TTC549 (cell line): ENCODE data around the gene DYRK3.

Source experiments
- FAIRE-seq: peaks from 2 replicates; lab custom pipeline; 2012; peaks lifted over from hg19 to GRCh38; lab: Jason Lieb, UNC

The DYRK3 gene

GRCh38 chr1:206684003-206684402, 48.7 kb downstream of the DYRK3 start:
- FAIRE-seq: no peak

DNA sequence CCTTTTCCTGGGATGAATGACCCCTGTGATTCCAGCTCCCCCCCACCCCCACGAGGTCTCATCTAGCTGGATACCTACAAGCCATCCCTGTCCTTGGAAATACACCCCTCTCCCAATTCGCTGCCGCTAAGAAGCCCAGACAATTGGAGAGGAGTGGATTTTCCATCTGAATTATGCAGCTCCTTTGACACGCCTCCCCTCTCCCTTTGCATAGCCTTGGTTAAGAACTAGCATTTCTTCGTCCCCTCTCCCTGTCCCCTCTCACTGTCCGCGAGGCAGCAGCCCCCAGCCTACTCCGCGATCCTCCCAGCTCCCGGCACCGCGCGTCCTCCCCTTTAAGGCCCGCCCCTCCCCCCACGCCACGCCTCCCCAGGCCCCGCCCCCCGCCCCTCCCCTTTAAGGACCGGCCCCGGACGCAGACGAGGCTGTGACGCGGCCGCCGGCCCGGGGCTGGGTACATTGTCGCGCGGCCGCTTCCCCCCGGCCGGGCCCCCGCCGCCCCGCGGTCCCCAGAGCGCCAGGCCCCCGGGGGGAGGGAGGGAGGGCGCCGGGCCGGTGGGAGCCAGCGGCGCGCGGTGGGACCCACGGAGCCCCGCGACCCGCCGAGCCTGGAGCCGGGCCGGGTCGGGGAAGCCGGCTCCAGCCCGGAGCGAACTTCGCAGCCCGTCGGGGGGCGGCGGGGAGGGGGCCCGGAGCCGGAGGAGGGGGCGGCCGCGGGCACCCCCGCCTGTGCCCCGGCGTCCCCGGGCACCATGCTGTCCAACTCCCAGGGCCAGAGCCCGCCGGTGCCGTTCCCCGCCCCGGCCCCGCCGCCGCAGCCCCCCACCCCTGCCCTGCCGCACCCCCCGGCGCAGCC, 49.4 kb downstream of the DYRK3 start, which contains the start of gene MAPKAPK2:
Gene MAPKAPK2 (plus strand): TSS at position 428 of the 856 bp plus-strand sequence. CDS start 325 bp downstream, at position 753.
- FAIRE-seq: no peak

DNA sequence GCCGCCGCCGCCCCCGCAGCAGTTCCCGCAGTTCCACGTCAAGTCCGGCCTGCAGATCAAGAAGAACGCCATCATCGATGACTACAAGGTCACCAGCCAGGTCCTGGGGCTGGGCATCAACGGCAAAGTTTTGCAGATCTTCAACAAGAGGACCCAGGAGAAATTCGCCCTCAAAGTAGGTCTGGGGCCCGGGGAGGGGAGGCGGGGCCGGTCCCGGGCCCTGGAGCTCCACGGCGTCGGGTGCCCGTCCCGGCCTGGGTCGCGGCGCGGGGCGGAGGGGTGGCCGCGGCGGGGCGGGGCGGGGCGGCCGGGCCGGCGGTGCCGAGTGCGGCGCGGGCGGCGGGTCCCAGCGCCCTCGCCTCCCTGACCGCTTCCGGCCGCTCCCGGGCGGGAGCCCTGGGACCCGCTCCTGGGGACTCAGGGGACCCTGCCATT, 50.0 kb downstream of the DYRK3 start:
- FAIRE-seq: no peak

DNA sequence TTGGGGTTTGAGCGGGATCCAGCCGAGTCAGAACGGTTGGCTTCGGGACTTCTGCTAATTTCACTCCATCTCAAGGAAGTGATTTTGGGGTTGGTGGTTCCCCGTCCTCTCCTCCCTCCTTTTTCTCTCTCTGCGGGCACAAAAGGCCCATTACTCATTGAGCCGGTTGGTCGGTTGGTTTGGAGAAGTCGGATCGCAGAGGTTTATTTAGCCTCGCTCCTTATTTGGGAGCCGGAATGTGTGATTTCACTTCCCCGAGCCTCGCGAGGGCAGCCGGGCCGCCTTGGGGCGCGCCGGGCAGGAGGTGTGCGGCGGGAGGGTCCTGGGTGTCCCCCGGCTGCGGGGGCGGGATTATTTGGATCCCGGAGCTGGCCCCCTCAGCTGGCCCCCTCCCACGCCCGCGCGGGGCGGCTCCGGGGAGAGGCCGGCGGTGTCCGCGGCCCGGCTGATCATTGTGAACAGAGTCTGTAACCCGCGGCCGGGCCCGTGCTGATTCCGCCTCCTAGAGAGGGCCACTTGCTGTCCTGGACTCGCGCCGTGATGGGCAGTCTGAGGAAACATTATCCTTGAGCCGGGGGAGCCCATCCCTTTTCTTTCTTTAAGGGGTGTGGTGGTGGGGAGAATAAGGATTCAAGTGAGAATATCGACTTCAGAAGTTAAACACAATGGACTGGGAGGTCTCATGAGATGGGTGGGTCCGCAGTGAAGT, 50.6 kb downstream of the DYRK3 start:
- FAIRE-seq: no peak

GRCh38 chr1:206686478-206687249, 51.3 kb downstream of the DYRK3 start:
- no peak for FAIRE-seq

DNA sequence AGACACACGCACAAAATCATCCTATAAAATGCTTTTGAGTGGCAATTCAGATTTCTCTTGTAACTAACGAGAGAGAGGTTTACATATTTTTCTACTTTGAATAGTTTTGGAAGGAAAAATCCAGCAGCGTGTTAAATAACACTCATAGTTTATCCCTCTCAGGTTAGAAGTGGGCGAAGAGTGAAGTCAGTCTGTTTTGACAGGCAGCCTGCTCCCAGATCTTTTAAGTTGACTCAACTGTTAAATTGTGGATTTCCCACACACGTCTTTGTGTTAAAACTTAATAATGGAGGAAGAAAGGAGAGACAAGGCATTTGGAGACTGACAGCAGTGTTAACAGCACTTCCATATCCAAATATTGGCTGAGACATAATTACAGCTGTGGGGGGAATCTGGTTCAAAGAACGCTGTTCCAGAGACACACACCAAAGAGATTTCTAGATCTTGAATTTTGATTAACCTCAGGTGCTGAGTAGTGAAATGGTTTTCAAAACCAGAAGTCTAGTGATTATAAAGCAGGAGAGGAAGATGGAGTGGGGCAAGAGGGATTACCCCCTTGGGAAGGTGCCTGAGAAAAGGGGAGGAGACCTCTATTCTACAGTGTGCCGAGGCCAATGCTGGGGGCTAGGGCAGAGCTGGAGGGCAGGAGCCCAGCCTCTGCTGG, 52.0 kb downstream of the DYRK3 start:
- no peak for FAIRE-seq

DNA sequence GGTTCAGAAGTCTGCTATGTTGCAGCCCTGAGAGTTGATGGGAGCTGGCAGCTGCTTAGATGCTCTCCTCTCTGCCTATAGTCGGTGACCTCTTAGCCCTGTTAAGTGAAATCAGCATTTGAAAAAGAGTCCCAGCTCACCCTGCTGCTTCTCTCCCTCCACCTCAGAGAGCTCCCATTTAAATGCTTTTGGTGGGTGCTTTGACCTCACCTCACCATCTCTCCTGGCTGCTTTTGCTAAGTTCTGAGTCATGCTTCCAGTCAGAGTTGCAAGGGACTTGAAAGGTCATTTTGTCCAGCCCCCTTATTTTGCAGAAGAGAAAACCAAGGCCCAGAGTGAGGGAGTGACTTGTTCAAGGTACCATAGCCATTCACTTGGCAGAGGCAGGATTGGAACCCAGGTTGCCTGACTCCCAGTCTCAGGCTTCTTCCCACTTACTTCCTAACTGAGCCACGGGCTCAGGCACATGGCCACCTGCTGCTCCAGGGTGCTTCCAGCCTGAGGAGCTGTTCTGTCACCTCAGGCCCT, 52.6 kb downstream of the DYRK3 start:
- FAIRE-seq: no peak

DNA sequence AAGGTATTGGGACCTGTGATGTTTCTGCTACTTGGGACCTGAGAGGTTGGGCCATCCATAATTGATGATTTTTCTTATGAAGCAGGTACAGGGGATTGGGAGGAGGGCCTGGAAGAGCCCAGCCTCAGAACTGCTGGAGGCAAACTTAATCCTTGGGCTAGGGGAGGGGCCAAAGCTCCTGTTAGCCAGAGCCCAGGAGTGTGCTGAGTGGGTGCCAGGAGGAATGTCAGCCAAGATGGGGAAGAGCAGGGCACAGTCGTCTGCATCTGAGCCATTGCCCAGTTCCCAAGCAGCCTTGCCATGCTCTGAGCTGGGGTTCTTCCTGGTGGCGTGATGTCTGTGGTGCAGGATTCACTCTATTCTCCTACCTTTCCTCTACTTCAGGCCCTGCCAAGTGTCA, 55.2 kb downstream of the DYRK3 start:
- no peak for FAIRE-seq

- FAIRE-seq: no peak
Observed at GRCh38 chr1:206691604-206692003, 56.3 kb downstream of the DYRK3 start.

DNA sequence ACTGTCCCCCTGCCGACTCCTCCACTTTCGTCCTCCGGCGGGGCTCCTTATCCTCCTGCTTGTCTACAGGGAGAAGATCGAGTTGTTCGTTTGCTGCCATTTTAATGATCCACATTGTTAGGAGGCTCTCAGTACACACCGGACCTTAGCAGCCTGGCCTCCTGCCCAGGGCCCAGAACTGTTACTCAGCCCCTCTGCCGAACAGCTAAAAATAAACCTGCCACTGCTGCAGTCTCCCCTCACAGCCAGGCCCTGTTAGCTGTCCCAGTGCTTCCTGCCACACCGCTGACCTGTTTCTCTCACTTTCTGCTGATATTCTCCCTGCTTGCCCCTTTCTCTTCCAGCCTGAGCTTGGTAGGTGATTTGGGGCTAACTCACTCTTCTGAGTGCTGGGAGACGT, 57.7 kb downstream of the DYRK3 start:
- no peak for FAIRE-seq

DNA sequence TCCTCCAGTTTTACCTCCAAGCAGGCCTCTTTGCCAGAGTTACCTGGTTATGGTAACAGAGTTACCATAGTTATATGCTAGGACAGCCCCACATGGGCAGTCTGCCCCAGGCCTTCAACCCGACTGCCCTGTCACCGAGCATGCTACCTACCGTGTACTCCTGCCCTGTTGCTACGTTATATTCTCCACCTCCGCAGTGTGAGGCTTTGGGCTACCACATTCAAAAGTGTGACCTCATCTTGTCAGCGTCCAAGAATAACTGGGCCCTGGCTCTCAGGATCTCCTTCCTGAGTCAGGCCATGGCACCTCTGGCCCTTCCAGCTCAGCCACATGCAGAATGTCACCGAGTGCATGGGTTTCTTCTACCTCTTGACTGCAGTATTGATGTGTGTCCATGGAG, 58.3 kb downstream of the DYRK3 start:
- no peak for FAIRE-seq

- FAIRE-seq: no peak
Observed at GRCh38 chr1:206694171-206695124, 59.1 kb downstream of the DYRK3 start.

DNA sequence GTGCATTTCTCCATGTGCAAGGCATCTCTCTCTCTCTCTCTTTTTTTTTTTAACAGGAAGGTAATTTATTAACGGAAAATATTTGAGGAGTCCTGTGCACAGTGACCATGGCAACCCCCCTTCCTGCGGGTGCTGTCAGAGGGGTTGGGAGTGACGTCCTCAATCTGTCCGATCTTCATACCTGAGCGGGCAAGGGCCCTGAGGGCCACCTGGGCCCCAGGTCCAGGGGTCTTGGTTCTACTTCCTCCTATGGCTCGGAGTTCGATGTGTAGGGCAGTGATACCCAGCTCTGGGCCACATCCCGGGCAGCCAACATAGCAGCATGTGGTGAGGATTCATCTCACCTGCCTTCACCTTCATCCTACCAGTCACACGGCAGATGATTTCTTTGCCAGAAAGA, 60.4 kb downstream of the DYRK3 start:
- no peak for FAIRE-seq

- FAIRE-seq: no peak
Observed at GRCh38 chr1:206696812-206697585, 61.7 kb downstream of the DYRK3 start.

DNA sequence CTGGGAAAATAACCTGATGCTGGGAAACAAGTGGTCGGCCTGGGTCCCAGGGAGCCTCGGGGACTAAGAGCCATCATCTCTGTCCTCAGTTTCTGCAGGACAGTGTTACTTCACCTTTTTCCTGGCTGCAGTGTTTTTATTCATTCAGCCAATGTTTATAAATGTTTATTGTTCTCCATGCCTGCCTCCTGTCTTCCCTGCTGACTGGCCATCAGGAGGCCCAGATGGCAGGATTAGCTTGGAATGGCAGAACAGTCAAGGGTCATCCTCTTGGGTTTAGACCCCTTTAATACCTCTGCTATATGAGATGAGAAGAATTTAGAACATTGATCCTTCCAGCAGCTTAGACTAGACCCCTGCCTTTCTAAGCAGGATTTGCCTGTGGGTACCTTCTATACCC, 62.7 kb downstream of the DYRK3 start:
- FAIRE-seq: no peak
